Stimulated activated CD4-positive, alpha-beta T cell treated with anti-CD3 and anti-CD28 coated beads, Interleukin-12 subunit alpha, Interleukin-12 subunit beta, amount 100 ng/mL, for 24 hours (primary cell): ENCODE data around the gene XK.
"Not testable (repeated sequence)": the region's sequence is repeated elsewhere in the genome, so short reads cannot be mapped to it uniquely, and the experiment has no call there.

ENCODE experiments used
- DNase-seq, 2 experiments: peaks; one replicate each; pipeline ENCODE4 v3.0.0-alpha.2; 2020; ENCODE audit warnings: low read depth in 2 of 2

Gene XK

GRCh38 chrX:37685381-37686359 is at the start of gene XK:
XK (plus strand) TSS chrX:37685791; CDS start chrX:37685962, 171 bp downstream.
- peak; percentile 9 to 29 for DNase-seq

GRCh38 chrX:37638047-37638446 is 47.5 kb upstream of the XK start:
- no peak for DNase-seq

DNA sequence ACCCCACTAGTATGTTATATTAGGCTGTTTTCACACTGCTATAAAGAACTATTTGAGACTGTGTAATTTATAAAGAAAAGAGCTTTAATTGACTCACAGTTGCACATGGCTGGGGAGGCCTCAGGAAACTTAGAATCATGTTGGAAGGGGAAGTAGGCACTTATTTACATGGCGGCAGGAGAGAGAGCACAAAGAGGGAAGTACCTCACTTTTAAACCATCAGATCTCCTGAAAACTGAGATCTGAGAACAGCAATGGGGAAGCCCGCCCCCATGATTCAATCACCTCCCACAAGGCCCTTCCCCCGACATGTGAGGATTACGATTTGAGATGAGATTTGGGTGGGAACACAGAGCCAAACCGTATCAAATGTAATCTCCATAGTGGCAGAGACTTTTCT is 45.4 kb upstream of the XK start:
- DNase-seq: no peak

DNA sequence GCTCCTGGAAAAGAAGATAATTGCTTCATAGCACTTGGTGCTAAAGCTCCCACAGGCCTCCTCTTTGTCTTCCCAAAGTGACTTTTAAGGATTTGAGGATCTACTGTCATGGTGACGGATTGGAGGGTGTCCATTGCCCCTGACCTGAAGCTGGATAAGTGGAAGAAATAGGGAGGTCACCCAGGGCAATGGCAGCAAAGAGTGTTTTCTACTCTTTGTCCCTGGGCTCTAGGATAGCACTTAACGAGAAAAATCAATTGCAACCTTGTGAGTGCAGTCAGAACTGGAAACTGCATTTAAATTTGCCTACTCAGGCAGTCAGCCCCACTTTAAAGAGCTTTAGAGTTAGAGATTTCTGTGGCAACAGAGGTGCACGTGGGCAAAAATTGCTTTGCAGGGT is 43.7 kb upstream of the XK start:
- no peak for DNase-seq

DNA sequence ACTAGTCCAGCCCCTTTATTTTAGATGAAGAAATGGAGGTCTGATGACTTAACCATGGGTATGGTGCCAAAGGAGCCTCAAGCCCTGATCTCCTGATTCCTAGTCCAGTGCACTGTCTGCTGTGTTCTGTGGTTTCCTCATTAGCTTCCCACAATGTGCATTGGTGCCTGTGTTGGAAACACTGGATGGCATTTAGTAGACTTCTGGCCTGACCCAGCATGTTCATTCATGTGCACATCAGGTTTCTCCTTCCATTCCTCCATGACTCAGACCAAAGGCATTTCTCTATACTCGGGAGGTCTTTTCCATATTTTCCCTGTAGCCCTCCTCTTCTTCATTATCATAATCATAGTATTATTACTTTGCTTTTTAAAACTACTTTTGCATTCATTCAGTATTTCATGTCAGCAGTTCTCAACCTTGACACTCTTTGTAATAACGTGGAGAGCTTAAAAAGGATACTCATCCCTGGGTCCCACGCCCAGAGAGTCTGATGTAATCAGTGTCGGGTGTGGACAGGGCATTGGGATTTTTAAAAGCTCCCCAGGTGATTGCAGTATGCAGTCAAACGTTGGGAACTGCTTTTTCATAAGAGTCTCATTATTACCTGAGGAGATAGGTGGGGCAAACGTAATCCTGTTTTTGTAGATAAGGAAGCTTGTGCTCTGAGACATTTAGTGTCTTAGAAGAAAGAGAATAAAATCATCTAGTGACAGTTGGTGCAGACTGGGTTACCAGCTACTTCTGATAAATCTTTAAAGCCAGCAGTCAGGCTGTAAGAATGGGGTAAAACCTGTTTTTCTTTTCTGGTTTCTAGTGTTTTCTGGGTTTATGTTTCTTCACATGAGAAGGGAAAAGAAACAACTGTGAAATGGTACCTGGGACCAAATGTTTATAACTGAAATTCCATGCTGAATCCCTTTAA is 40.9 kb upstream of the XK start:
- no peak for DNase-seq

DNA sequence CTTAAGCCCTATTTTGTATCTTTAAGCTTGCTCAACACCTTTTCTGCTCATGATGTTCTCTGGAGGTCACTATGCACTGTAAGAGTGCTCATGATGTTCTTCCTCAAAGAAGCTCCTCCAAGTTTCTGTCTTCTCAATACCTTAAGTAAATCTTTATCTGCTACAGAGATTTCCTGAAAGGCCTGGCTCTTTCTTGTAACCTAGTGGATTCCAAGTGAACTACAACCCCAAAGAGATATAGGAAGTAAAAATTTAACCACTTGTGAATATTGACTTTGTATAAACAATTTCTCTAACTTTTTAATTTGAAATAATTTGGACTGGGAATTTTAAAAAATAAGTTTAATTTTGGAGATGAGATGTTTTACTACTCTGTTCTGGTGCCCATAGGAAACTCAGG is 39.3 kb upstream of the XK start:
- DNase-seq: no peak

- not testable (repeated sequence) for DNase-seq
These were observed 34.7 kb upstream of the XK start for GRCh38 chrX:37650879-37651278.

GRCh38 chrX:37651921-37652452 is 33.6 kb upstream of the XK start:
- DNase-seq: no peak

DNA sequence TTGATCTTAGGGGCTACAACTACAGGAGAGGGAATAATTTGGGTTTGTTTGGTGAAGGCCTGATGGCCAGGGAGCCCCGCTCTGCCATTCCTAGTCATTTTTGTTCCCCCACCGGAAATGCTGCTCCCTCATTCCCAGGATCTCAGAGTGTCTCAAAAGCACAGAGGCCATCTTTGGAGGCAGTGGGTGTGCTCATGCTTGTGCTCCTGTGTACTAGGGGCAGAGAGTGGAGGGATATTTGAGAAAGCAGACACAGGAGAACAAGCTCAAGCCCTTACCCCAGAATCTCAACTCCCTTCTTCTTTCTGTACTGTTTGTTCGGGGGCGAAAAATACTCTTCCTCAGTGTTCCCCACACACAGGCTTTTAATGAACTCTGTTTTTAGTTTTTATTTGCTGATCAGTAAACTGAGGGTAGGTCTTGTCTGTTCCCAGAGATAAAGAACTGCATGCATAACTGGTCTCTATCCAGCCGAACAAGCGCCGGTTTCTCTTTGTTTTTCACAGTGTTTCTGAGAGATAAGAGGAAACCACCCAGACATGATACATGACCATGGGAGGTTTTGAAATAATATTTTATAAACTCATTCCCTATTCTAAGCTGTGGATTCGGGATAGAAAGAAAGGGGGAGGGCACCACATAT is 32.9 kb upstream of the XK start:
- no peak for DNase-seq

- DNase-seq: no peak
These were observed 32.0 kb upstream of the XK start for GRCh38 chrX:37653397-37654085.

GRCh38 chrX:37658343-37659030 is 27.1 kb upstream of the XK start:
- DNase-seq: no peak

DNA sequence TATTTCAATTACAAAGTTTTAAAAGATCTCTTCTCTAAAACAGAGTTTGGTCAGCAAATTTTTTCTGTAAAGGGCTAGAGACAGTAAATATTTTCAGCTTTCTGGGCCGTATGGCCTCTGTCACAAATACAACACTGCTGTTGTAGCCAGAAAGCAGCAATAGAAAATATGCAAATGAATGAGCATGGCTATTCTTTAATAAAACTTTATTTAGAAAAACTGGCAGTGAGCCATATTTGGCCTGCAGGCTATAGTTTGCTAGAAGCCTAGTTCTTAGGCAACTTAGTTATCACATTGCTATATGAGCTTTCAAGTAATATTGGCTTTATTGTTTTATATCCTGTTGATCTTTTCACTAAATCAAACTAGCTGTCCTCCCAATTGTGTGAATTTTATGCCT is 26.5 kb upstream of the XK start:
- DNase-seq: no peak

DNA sequence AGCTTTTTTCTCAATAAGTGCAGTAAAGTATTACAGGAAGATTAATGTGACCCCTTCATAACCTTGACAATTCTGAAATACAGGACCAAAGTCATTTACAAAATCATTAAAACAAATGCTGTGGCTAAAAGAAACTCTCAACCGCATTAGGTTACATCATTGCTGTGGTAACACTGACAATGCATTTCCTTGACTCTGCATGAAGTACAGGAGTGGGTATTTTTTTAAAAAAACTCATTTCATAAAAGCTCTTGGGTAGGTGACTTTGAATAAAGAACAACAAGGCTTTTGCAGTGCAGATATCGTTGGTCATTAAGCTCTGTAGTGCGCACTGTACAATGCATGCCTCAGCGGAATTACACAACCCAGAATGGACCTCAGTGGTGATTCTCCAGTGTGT is 23.4 kb upstream of the XK start:
- no peak for DNase-seq

GRCh38 chrX:37666516-37666915 is 19.1 kb upstream of the XK start:
- no peak for DNase-seq

- no peak for DNase-seq
These were observed 18.4 kb upstream of the XK start for GRCh38 chrX:37667141-37667540.

GRCh38 chrX:37672563-37672962 is 13.0 kb upstream of the XK start:
- DNase-seq: no peak

DNA sequence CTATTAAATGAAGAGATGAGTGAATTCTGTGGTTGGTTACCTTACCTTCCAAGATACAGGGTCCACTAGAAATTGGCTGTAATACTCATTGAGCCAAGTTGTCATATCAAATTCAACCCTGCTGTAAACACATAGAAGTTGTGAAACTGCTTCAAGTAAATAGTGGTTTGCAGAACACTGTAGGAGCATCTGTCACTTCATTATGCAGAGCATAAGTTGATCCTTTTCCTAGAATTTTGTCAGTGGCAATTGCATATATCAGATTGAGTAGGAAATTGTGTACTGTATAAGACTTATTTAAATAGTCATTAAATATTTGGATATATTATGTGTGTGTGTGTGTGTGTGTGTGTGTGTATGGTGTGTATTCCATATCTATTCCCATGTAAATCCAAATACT is 8.8 kb upstream of the XK start:
- DNase-seq: no peak

DNA sequence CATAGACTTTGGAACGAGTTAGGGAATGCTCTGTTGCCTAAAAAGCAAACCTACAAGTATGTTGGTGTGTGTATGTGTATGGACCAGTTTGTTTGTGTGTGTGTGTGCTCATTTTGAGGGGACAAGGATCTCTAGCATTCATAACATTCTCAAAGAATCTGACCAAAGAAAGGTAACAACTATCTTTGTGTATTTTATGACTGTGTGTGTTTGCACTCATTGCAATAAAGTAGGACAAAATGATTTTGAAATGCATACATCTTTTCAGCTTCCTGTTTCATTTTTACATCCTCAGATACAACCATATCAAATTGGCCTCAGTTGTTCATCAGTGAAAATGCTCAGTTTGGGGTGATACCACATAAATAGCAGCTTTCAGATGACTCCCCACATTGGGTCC is 8.3 kb upstream of the XK start:
- DNase-seq: no peak

DNA sequence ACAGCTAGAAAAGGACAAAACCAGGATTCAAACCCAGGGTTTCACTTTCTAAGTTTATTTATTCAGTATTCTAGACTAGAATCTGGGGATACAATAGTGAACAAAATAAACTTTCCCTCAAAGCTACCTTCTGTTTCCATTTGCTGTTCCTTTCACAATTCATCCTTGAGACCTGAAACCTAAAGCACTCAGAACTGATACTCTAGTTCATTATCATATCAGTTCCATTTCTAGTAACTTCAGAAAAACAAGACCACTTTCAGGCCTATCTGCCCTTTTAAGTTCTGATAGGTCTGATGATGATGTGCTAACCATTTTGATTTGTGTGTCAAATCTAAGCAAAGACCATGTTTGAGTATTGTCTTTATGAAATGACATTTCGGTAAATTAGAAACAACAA is 7.8 kb upstream of the XK start:
- no peak for DNase-seq

DNA sequence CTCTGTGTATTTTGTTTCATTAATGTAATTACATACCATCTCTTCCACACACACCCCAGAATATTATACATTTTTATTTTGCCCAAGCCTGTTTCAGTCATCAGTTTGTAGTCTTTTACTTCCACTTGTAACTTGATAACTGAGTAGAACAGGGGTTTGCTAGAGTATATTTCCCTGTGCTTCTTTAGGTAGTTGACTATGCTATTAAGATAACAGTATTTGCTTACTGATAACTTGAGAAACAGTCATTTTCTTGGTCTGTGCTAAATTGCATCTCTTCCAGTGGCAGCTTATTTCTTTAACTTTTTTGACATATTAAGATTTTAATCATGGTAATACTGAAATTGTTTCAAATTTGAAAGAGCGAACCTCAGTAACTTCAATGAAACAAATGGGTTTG is 7.0 kb upstream of the XK start:
- DNase-seq: no peak

- DNase-seq: no peak
These were observed 6.4 kb upstream of the XK start for GRCh38 chrX:37679230-37679629.
